ENCODE measurements around the gene TTC28. TPM values are rescaled to one million over a fixed set of nuclear protein-coding genes. Genes with fewer than 3 reads are reported as not detected.

Gene TTC28
- total RNA-seq, 1 experiment from 2014 or later, result not detected

GRCh38 chr22:28019360-28019759 lies 660.3 kb downstream of the TTC28 start:
- H3K27ac Mint-ChIP-seq (ENCODE audit: low read depth, unreplicated experiment), result no peak overlapping the region
- H3K4me1 Mint-ChIP-seq (ENCODE audit: insufficient read depth, unreplicated experiment), result peaks cover 10% of the 10 kb centered on the region
- no peak overlapping the region for H3K4me3 Mint-ChIP-seq (ENCODE audit: unreplicated experiment)
- intact Hi-C loops (cut with micrococcal nuclease), result no loop called here
- no TSS peak for BruUV-seq (replicated peaks)
- TF ChIP-seq CTCF (IDR thresholded peaks at IDR 0.05; ENCODE audit: unreplicated experiment), result no peak
- H3K36me3 Mint-ChIP-seq (ENCODE audit: insufficient read depth, unreplicated experiment), result peaks cover 6% of the 10 kb centered on the region
- POLR2A ChIA-PET, result interaction anchor here (0.6 kb wide), 1 partner anchor 1017 kb away, joined by 4 read pairs; no protein-coding TSS in a partner anchor
- peaks cover 13% of the 10 kb centered on the region for H3K27me3 Mint-ChIP-seq (ENCODE audit: insufficient read depth, unreplicated experiment)
- CTCF ChIA-PET, result interaction anchor here (0.6 to 5.1 kb wide), 35 partner anchors 9 to 1227 kb away, joined by 3 to 69 read pairs (median 5); no protein-coding TSS in a partner anchor
- DNase-seq (ENCODE audit: unreplicated experiment), result peak; percentile 58
- no peaks in the 10 kb centered on the region for H3K9me3 Mint-ChIP-seq (ENCODE audit: unreplicated experiment)

- POLR2A ChIA-PET, result interaction anchor here (0.7 kb wide), 1 partner anchor 99 kb away, joined by 3 read pairs; no protein-coding TSS in a partner anchor
- no peak for TF ChIP-seq CTCF (IDR thresholded peaks at IDR 0.05; ENCODE audit: unreplicated experiment)
- CTCF ChIA-PET, result interaction anchor here (0.6 to 5.1 kb wide), 19 partner anchors 8 to 814 kb away, joined by 3 to 69 read pairs (median 6); no protein-coding TSS in a partner anchor
- Mint-ChIP-seq H3K4me3 (ENCODE audit: unreplicated experiment) (no peak overlapping the region), H3K36me3 (ENCODE audit: insufficient read depth, unreplicated experiment) (peaks cover 6% of the 10 kb centered on the region), H3K27me3 (ENCODE audit: insufficient read depth, unreplicated experiment) (peaks cover 13% of the 10 kb centered on the region), H3K27ac (ENCODE audit: low read depth, unreplicated experiment) (no peak overlapping the region), H3K9me3 (ENCODE audit: unreplicated experiment) (no peaks in the 10 kb centered on the region), H3K4me1 (ENCODE audit: insufficient read depth, unreplicated experiment) (peaks cover 10% of the 10 kb centered on the region)
- BruUV-seq (replicated peaks), result no TSS peak
- intact Hi-C loops (cut with micrococcal nuclease), result no loop called here
- no peak for DNase-seq (ENCODE audit: unreplicated experiment)
These were observed 661.1 kb downstream of the TTC28 start for GRCh38 chr22:28018461-28018927.

- H3K4me1 Mint-ChIP-seq (ENCODE audit: insufficient read depth, unreplicated experiment), result peaks cover 10% of the 10 kb centered on the region
- BruUV-seq (replicated peaks), result no TSS peak
- no peaks in the 10 kb centered on the region for H3K9me3 Mint-ChIP-seq (ENCODE audit: unreplicated experiment)
- no peak overlapping the region for H3K4me3 Mint-ChIP-seq (ENCODE audit: unreplicated experiment)
- intact Hi-C loops (cut with micrococcal nuclease), result no loop called here
- H3K36me3 Mint-ChIP-seq (ENCODE audit: insufficient read depth, unreplicated experiment), result peaks cover 6% of the 10 kb centered on the region
- TF ChIP-seq CTCF (IDR thresholded peaks at IDR 0.05; ENCODE audit: unreplicated experiment), result no peak
- ChIA-PET POLR2A (no interaction called here), CTCF (interaction anchor here (1.2 to 5.1 kb wide), 2 partner anchors 12 to 576 kb away, joined by 5 to 69 read pairs; no protein-coding TSS in a partner anchor)
- H3K27ac Mint-ChIP-seq (ENCODE audit: low read depth, unreplicated experiment), result no peak overlapping the region
- peaks cover 10% of the 10 kb centered on the region for H3K27me3 Mint-ChIP-seq (ENCODE audit: insufficient read depth, unreplicated experiment)
- no peak for DNase-seq (ENCODE audit: unreplicated experiment)
These were observed 661.8 kb downstream of the TTC28 start for GRCh38 chr22:28017859-28018258.

- POLR2A ChIA-PET, result no interaction called here
- no peak overlapping the region for H3K27ac Mint-ChIP-seq (ENCODE audit: low read depth, unreplicated experiment)
- TF ChIP-seq CTCF (IDR thresholded peaks at IDR 0.05; ENCODE audit: unreplicated experiment), result no peak
These were observed 662.2 kb downstream of the TTC28 start for GRCh38 chr22:28017558-28017820.

More at GRCh38 chr22:28017558-28017820, 662.2 kb downstream of the TTC28 start:
- CTCF ChIA-PET, result interaction anchor here (1.2 kb wide), 1 partner anchor 12 kb away, joined by 5 read pairs; no protein-coding TSS in a partner anchor
- no peak for DNase-seq (ENCODE audit: unreplicated experiment)
- Mint-ChIP-seq H3K27me3 (ENCODE audit: insufficient read depth, unreplicated experiment) (peaks cover 7% of the 10 kb centered on the region), H3K4me1 (ENCODE audit: insufficient read depth, unreplicated experiment) (peaks cover 10% of the 10 kb centered on the region), H3K4me3 (ENCODE audit: unreplicated experiment) (no peak overlapping the region), H3K9me3 (ENCODE audit: unreplicated experiment) (no peaks in the 10 kb centered on the region), H3K36me3 (ENCODE audit: insufficient read depth, unreplicated experiment) (peaks cover 6% of the 10 kb centered on the region)
- BruUV-seq (replicated peaks), result no TSS peak
- intact Hi-C loops (cut with micrococcal nuclease), result no loop called here
